Activated T-helper 1 cell treated with Interleukin-2 at 50 U/mL for 16 hours (primary cell): ENCODE measurements around the gene HTR1D.
"Not testable (repeated sequence)": the region's sequence is repeated elsewhere in the genome, so short reads cannot be mapped to it uniquely, and the experiment has no call there.

ENCODE experiments used
- DNase-seq: peaks from one replicate; pipeline ENCODE4 v3.0.0-alpha.2; 2020; ENCODE audit warnings: low read depth

The HTR1D gene

DNA sequence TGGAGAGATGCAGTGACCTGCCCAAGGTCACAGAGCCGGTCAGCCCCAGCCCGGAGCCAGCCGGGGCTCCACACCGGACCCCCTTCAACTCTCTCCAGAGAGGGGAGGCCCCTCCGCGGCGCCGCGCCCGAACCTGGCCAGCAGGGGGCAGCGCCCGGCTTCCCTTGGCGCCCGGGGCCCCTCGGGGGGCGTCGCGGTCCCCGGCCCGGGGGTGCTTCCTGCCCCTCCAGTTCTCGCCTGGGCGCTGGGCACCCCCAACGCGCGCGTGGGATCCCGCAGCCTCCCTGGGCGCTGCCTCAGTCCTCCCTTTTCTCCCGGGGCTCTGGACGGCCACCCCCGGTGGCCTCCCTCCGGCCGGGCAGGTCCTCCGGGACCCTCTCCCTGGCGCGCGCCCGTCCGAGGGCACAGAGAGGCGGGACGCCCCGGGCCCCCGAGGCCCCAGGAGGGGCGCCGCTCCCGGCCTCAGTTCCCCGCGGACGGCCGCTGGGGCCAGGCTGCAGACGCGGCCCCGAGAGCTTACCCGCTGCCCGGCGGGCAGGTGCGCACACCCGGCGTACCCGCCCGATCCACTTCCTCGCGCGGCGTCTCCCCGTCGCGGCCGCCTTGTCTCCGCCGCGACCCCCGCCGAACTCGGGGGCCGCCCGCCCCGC is 406 bp downstream of the HTR1D start:
- peak; percentile 10 for DNase-seq

DNA sequence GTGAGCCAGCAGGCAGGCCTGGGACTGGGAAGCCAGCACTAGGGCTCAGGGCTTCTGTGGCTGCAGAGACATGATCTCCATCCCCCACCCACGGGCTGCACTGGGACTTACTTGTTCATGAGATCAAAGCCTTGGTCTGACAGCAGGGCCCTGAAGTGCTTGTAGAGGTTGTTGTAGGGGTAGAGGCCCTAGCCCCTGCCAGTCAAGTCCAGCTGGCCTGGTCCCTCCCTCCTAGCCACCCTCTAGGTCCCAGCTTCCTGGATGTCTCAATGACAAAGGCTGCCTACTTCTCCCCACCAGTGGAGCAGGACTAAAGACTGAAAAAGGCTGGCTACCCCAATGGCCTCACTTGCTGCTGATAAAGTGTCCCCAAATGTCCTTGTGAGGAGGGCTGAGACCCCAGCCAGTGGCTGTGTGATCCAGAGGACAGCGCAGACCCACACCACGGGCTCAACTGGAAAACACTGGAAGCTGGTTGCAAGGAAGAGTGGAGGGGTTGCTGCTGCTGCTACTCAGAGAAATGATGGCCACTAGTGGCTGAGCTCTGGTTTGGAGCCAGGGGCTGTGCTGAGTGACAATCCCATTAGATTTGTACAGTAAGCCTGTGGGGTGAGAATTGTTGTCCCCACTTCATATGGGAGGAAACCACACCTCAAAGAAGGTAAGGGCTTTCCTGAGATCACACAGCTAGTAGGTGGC is 1.4 kb downstream of the HTR1D start:
- DNase-seq: no peak

DNA sequence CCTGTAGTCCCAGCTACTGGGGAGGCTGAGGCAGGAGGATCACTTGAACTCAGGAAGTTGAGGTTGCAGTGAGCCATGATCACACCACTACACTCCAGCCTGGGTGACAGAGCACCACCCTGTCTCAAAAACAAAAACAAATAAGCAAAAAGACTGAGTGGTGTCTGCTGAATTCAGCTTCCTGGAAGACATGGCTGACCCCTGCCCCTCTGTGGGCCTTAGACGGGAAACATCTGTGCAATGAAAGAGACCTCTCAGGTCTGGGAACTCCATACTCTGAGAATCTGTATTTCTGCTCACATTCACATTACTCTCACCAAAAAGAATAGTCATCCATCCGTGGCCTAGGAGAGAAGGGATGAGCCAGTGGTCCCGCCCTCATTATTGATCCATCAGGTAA is 2.0 kb downstream of the HTR1D start:
- no peak for DNase-seq

DNA sequence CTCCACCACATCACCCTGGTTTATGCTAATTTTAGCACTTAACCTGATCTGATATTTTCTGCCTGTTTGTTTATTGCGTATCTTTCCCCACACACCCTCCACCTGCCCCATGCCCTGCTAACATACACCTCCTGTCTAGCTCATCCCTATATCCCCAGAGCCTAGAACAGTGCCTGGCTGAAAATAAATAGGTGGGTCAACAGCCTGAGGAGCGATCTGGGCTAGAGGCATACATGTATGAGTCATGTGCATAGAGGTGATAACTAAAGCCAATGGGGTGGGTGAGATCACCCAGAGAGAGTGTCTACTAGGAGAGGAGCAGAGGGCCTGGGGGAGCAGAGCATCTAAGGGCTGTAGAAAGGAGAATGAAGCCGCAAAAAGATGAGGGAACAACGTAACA is 2.7 kb downstream of the HTR1D start:
- no peak for DNase-seq

DNA sequence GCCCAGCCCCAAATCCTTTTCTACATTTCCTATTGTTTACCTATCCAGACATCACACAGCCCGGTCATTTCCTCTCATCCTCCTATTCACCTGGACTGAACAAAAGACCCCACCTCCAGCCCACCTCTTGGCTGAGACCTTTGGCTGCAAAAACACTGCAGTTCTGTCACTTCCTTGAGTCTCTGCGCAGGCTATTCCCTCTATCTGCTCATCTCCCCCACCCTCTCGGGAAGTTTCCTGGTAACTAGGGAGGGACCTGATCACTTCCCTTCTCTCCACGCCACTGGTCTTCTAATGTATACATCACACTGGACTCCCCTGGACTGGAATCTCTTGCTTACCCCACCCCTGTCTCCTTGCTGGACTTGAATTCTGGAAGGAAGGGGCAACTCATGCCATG is 5.3 kb downstream of the HTR1D start:
- no peak for DNase-seq

DNA sequence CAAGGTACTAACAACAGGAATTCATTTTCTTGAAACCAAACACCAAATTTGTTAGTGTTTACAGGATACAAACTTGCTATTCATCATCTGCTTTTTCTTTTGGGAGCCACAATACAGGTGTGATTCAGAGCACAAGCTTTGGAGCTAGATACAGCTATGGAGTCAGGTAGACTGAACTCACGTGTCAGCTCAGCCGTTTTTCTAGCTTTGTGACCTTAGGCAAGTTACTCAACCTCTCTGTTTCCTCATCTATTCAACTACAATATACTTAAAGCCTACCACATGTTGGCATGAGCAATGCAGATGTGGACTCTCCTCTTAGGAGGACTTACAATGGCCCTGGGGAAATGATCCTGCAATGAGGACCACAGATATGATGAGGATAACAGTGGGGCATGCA is 6.3 kb downstream of the HTR1D start:
- DNase-seq: no peak

DNA sequence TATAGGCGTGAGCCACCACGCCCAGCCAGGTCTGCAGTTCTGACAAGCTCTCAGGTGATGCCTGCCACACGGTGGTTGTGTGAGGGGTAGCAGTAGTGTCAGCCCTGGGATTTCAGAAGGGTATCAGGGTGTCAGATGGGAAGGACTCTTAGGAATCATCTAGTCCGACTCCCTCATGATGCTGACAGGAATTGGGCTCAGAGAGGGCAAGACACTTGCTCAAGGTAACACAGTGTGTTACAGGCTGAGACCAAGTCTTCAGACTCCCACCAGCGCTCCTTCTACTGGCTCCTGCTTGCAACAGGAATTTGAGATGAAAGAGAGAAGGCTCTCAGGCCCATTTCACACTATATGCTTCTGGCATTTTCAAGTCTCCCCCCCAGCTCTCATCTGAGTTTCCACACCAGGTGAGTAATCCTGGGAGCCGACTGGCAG is 6.9 kb downstream of the HTR1D start:
- DNase-seq: no peak

DNA sequence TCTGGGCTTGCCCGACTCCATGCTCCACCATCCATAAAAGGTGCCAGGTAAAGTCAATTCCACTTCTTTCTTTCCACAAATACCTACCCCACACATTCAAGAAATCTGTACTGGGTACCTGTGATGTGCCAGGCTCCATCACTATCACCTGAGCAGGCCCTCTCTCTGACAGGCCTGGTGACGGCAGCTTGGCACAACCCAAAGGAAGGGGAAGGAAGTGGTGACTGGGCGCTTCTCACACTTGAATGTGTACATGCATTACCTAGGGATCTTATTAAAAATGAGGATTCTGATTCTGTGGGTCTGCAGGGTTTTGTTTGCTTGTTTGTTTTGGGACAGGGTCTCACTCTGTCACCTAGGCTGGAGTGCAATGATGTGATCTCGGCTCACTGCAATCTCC is 7.5 kb downstream of the HTR1D start:
- no peak for DNase-seq

DNA sequence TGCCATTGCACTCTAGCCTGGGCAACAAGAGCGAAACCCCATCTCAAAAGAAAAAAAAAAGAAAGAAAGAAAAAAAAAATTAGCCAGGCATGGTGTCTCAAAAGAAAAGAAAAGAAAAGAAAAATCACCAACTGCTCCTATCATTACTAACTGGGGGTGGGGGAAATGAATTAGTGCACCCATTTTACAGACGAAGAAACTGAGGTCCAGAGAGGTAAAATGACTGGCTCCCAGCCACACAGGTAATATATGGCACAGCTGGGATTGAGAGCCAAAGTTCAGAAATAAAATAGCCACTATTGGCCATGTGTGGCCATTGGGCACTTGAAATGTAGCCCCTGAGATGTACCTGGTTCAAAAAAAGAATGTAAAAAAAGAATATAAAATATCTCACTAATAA is 8.8 kb downstream of the HTR1D start:
- DNase-seq: no peak

DNA sequence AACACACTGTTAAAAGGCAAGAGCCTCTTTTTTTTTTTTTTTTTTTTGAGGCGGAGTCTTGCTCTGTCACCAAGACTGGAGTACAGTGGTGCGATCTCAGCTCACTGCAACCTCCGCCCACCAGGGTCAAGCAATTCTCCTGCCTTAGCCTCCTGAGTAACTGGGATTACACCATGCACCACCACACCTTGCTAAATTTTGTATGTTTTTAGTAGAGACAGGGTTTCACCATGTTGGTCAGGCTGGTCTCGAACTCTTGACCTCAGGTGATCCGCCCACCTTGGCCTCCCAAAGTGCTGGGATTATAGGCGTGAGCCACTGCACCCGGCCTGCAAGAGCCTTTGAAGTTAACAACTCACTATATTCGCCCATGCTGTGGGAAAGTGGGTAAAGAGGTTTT is 9.6 kb downstream of the HTR1D start:
- DNase-seq: not testable (repeated sequence)

DNA sequence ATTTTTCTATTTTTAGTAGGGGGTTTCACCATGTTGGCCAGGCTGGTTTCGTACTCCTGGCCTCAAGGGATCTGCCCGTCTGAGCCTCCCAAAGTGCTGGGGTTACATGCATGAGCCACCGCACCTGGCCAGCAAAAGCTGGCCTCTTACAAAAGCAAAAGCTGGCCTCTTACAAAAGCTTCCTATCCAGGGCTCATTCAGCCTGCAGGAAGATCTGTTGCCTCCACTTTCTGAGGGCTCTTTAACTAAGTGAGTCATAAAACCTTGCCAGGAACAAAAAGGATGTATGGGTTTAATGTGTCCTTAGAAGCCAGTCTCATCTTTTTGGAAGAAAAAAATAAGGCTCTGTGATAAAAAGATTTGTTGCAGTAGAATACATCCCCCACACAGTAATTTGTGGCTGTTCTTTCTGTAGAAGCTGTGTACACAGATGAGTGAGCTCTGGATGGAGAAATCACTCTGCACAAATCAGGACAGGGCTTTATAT is 15.0 kb downstream of the HTR1D start:
- DNase-seq: no peak

DNA sequence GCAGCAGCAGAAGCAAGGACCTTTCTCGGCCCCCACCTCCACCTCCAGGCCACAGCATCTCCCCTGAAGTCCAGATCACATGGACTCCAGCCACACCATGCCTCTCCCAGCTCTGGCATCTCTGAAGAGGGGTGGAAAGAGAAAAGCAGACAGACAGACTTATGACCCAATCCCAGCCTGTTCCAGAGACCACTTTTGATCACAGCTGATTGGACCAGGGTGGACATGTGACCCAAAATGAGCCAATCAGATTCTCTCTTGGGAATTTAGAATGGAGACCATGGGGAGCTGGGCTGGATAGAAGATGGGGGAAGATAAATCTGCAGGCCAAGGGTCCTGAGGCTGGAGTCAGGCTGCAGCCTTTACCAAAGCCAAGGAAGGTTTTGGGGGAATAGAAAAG is 16.4 kb downstream of the HTR1D start:
- DNase-seq: no peak

DNA sequence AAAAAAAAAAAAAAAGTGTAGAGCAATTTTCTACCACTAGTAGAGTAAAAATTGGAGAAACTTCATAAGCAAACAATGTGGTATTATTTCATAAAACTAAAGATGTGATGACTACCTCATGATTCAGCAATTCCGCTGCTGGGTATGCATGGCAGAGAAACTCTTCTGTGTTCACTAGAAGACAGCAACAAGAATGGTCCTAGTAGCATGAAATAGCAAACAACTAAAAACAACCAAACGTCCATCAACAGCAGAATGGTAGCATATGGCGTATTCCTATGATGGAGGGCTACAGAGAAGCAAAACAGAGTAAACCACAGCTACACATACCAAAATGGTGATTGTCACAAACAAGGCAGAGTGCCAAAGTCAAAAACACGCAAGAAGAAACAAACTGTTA is 18.9 kb downstream of the HTR1D start:
- DNase-seq: no peak

DNA sequence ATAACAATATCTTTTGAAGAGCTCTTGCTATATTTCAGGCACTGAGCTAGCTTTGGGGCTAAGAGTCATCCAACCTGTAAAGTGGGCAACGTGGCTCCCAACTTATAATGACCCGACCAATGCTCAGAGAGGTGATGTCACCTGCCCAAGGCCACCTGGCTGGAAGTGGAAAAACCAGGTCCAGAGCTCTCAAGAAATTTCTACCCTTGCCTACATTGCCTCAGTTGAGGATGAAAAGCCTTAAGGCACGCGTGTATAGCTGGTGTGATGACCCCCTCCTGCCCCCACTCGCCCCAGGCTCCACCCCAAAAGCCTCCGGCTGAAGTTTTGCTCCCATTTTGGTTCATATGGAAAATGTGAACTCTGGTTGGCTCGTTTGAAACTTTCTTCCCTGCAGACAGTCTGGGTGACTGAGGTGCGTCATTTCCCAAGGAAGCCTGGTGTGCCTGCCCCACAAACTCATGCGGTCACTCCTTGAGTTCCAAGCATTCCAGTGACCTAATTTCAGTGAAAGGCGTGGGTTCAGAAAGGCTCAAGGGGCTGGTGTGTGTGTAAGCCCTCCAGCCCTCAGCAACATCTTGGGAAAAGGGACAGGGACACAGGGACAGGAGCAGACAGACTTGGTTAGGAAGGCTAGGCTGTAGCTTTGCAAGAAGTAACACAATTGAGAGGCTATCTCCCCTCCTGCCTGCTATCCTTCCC is 20.5 kb downstream of the HTR1D start:
- no peak for DNase-seq

DNA sequence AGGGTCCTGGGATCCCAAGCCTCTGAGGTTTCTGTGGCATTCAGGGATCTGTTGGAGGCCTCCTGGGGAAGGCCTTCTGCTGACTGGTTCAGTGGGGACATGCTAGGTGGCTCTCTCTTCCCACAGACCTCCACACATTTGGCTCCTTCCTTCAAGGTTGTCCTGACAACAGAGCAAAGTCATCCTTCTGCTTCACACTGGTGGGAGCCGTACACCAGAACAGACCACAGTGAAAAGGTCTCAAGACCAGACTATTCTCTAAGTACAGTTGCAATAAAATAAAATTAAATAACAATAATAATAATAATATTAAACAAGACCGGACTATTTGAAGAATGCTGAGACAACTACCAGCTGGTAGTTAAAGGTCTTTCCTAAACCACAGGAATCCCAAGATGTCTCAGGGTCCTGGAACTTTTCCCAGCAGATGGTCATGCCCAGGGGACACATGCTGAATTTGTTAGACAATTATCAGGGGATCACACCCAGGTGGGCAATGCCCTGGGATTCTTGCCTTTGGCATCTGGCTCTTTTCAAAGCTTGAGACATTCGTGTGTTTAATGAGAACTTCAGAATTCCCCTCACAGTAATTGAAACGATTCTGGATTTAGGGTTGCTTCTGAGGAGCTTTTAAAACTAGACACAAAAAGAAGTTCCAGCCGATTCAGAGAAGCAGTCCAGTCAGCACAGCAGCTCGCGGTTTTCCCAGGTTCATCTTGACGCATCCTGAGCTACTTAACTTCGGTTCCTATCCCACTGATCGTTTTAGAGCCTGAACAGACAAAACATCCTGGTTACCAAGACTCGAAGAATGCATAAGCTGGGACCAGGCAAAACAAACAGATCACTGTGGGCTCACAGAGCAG is 22.9 kb downstream of the HTR1D start:
- DNase-seq: no peak

DNA sequence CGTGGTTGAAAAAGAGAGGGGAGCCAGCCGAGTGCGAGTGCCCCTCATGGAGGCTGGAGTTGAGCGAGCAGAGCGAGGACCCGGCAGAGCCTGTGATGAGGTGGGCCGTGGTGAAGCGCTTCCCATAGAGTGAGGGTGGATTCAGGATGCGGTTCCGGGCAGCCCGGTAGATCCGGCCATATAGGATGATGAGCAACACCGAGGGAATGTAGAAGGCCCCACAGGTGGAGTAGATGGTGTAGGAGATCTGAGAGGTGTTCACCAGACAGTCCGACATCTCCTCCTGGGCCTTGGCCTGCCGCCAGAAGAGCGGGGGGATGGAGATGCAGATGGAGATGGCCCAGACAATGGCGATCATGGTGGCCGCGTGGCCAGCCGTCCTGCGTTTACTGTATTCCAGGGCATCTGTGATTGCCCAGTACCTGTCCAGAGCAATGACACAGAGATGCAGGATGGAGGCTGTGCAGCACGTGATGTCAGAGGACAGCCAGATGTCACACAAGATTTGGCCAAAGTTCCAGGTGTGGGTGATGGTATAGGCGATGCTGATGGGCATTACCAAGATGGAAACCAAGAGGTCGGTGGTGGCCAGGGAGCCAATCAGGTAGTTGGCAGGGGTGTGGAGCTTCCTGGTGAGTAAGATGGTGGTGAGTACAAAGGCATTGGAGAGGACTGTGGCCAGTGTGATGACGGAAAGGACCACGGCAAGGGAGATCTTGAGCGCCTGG is 23.7 kb downstream of the HTR1D start:
- no peak for DNase-seq

DNA sequence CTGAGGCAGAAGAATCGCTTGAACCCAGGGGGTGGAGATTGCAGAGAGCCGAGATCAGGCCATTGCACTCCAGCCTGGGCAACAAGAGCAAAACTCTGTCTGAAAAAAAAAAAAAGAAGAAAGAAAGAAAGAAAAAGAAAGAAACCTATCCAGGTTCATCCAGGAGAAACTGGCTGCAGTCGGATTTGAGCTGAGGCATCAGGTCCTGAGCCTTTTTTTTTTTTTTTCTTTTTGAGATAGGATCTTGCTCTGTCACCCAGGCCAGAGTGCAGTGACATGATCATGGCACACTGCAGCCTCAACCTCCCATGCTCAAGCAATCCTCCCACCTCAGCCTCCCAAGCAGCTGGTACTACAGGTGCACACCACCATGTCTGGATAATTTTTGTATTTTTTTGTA is 26.1 kb downstream of the HTR1D start:
- no peak for DNase-seq

DNA sequence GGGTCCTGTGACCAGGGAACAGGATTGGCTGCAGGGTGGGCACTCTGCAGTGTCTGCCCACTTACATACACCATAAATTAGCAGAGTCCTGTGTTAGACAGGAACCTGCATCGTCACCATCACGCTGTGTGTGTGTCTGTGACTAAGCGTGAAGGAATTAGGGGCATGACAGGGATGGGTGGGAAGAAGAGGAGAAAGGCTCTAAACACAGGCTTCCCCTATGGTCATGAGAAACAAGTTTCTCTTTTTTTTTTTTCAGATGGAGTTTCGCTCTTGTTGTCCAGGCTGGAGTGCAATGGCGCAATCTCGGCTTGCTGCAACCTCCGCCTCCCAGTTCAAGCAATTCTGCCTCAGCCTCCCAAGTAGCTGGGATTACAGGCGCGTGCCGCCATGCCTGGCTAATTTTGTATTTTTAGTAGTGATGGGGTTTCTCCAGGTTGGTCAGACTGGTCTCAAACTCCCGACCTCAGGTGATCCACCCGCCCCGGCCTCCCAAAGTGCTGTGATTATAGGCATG is 28.3 kb downstream of the HTR1D start:
- not testable (repeated sequence) for DNase-seq

DNA sequence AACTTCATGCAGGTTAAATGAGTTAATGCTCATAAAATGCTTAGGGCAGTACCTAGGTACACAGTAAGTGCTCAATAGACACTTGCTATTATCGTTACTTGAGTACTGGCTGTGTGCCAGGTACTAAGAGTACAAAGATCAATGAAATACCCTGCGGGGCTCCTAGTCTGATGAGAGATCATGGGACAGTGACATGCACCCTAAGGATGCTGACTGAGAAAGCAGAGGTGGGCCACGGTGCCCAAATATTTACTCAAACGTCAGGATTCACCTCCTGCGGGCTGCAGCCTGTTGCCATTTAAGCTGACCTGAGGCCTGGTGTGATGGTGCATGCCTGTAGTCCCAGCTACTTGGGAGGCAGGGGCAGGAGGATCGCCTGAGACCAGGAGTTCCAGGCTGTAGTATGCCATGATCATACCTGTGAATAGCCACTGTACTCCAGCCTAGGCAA is 28.8 kb downstream of the HTR1D start:
- DNase-seq: no peak

DNA sequence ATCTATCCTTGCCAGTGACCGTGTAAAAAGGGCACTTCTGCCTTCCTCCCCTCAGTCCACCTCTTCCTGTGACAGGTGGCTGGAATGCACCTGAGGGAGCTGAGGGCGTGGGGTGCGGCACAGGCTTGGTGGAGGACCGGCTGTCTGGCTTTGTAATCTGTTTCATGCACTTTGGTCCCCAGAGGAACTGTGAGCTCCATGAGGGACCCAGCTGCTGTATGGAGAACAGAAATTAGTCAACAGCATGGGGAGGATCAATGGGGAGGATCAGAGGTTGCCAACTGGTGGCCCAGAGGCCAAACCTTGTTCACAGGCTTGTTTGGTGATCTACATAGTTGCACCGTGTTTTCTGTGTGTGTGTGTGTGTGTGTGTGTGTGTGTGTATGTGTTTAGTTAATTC is 29.7 kb downstream of the HTR1D start:
- no peak for DNase-seq

DNA sequence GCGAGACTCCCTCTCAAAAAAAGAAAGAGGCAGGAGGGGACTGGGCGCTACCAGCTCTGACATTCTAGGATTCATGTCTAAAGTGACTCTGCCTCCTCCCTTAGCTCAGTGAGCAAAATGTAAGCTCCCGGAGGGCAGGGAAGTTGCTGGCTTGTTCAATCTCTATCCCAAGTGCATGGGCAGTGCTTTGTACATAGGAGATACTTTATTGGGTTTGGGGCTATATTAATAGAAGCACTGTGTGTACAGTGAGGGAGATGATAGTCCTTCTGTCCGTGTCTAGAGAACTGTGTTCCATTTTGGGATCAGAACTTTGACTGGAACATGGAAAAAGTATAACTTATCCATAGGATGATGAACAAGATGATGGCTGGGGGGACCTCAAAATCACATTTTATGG is 31.9 kb downstream of the HTR1D start:
- DNase-seq: no peak
